ENCODE measurements around the gene BMERB1.

Gene BMERB1

DNA sequence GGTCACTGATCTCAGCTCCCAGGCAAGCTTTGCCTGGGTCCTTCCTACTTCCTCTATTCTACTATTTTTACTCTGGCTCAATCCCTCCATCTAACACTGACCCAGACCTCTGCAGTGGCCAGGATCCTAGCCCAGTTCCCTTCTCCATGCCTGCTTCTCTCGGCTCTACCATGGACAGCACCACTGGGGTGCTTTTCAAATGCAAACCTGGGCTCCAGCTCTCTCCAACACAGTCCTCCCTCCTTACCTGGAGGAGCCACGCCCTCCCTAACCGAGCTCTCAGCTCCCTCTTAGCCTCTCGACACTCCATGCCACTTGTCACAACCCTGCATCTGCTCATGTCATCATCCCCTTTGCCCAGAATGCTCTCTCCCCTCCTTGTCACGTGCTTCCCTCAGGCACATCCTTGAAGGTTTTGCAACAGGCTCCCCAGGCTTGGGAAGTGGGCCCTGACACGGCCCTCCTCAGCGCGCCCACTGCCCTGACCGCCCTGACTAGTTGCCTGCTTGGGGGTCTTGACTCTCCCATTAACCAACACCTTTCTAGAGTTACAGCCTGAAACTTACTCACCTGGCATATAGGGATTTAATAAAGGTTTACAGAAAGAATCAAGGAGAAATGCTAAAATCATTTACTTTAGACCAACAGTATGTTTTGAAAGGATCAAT, 167.0 kb downstream of the BMERB1 start:
- no peak overlapping the region for H3K27ac ChIP-seq
- H4K20me1 ChIP-seq (ENCODE audit: insufficient read depth), result no peaks in the 10 kb centered on the region
- no peaks in the 10 kb centered on the region for H3K27me3 ChIP-seq (ENCODE audit: insufficient read depth, low read depth)
- H3K4me2 ChIP-seq, result no peak overlapping the region
- no peaks in the 10 kb centered on the region for H3K79me2 ChIP-seq (ENCODE audit: insufficient read depth, low read depth)
- H3K4me1 ChIP-seq (ENCODE audit: low read depth, poor library complexity, severe bottlenecking), result no peaks in the 10 kb centered on the region
- H3K9ac ChIP-seq, result no peak overlapping the region
- no peak overlapping the region for H2AFZ ChIP-seq (ENCODE audit: low read depth)
- peaks cover 3% of the 10 kb centered on the region; the same call in 1 of the 2 replicates for H3K36me3 ChIP-seq (ENCODE audit: insufficient read depth)
- no peak overlapping the region for H3K4me3 ChIP-seq (IDR thresholded peaks at IDR 0.05; ENCODE audit: insufficient read depth, low read depth, low read length)
- TF ChIP-seq, protein P1, sequence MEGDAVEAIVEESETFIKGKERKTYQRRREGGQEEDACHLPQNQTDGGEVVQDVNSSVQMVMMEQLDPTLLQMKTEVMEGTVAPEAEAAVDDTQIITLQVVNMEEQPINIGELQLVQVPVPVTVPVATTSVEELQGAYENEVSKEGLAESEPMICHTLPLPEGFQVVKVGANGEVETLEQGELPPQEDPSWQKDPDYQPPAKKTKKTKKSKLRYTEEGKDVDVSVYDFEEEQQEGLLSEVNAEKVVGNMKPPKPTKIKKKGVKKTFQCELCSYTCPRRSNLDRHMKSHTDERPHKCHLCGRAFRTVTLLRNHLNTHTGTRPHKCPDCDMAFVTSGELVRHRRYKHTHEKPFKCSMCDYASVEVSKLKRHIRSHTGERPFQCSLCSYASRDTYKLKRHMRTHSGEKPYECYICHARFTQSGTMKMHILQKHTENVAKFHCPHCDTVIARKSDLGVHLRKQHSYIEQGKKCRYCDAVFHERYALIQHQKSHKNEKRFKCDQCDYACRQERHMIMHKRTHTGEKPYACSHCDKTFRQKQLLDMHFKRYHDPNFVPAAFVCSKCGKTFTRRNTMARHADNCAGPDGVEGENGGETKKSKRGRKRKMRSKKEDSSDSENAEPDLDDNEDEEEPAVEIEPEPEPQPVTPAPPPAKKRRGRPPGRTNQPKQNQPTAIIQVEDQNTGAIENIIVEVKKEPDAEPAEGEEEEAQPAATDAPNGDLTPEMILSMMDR (conservative IDR thresholded peaks at IDR 0.05; ENCODE audit: low read depth, low read length), result no peak

DNA sequence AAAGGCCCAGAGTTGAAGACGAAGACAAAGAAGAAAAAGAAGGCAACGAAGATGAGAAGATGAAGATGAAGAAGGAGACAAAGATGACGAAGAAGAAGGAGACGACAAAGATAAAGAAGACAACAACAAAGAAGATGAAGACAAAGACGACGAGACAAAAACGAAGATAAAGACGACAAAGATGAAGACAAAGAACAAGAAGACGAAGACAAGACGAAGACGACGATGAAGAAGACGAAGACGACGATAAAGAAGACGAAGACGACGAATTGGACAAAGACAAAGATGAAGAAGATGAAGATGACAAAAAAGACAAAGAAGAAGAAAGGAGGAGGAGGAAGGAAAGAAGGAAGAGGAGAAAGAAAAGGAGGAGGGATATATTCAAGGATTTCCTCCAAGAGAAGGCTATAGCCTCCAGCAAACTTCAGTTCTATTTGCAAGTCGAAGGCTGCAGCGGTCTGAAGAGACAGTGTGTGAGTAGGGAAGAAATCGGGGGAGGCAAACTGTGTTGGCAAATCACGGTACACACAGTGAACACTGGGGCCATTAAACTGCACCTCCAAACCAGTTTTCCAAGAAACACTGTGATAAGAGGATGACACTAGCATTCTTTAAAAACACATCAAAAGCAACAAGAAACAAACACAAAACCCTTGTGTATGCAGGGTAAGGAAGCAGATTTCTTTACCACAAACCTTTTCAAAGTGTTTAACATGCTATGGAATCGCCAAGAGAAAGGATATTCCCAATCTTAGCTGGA, 168.1 kb downstream of the BMERB1 start:
- TF ChIP-seq, protein P1 (conservative IDR thresholded peaks at IDR 0.05; ENCODE audit: low read depth, low read length), result no peak
- no peaks in the 10 kb centered on the region for H4K20me1 ChIP-seq (ENCODE audit: insufficient read depth)
- no peak overlapping the region for H3K27ac ChIP-seq
- no peaks in the 10 kb centered on the region; the same call in 1 of the 2 replicates for H3K36me3 ChIP-seq (ENCODE audit: insufficient read depth)
- H3K9ac ChIP-seq, result no peak overlapping the region
- H3K27me3 ChIP-seq (ENCODE audit: insufficient read depth, low read depth), result no peaks in the 10 kb centered on the region
- no peak overlapping the region for H3K4me3 ChIP-seq (IDR thresholded peaks at IDR 0.05; ENCODE audit: insufficient read depth, low read depth, low read length)
- H3K4me2 ChIP-seq, result no peak overlapping the region
- H3K4me1 ChIP-seq (ENCODE audit: low read depth, poor library complexity, severe bottlenecking), result no peaks in the 10 kb centered on the region
- no peaks in the 10 kb centered on the region for H3K79me2 ChIP-seq (ENCODE audit: insufficient read depth, low read depth)
- H2AFZ ChIP-seq (ENCODE audit: low read depth), result no peak overlapping the region

DNA sequence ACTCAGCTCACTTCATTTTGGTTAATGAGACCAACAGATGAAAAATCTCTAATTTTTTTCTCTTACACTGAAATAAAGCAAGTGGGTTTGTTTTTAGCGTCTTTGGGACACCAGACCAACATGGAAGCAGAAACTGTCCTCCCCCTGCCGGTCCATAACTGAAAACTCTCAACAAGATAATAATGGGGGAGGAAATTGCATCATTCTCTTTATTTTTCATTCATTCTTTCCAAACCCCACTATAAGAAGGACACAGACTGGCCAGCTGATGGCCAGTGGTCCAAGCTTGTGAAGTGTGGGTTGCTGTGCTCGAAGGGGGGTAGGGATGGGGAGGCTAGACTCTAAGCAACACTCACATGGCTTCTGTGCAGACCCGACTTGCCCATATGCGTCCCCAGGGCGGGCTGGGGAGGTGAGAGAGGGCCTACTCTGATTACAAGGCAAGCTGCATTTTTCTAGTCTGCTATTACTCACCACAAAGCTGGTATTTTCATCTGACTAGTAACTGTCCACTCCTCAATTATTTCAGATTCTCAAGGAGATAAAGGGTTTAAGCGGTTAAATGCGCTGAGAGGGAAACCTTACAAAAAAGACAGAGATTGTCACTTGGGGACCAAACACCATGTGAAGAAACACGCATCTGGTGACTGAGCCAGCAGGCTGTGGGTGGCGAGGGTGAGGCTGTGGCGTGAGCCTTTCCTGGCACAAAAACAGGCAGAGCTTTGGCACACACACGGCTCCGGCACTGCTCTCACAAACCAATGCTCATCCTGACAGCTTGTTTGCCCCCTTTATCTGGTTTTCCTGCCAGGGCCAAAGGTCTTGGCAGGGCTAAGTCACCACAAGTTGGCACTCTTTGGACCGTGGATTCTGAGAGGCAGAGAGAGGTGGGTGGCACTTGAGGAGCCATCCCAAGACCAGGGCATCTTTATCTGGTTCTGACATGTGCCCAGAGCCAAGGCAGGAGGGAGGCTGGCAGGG, 170.4 kb downstream of the BMERB1 start:
- Histone ChIP-seq H3K27me3 (ENCODE audit: insufficient read depth, low read depth) (no peaks in the 10 kb centered on the region), H3K9ac (no peak overlapping the region), H3K4me3 (IDR thresholded peaks at IDR 0.05; ENCODE audit: insufficient read depth, low read depth, low read length) (no peak overlapping the region), H3K79me2 (ENCODE audit: insufficient read depth, low read depth) (no peaks in the 10 kb centered on the region), H3K27ac (no peak overlapping the region), H3K4me2 (no peak overlapping the region), H2AFZ (ENCODE audit: low read depth) (no peak overlapping the region), H3K36me3 (ENCODE audit: insufficient read depth) (no peaks in the 10 kb centered on the region; the same call in 1 of the 2 replicates), H4K20me1 (ENCODE audit: insufficient read depth) (no peaks in the 10 kb centered on the region), H3K4me1 (ENCODE audit: low read depth, poor library complexity, severe bottlenecking) (no peaks in the 10 kb centered on the region)
- TF ChIP-seq, protein P1 (conservative IDR thresholded peaks at IDR 0.05; ENCODE audit: low read depth, low read length), result no peak

DNA sequence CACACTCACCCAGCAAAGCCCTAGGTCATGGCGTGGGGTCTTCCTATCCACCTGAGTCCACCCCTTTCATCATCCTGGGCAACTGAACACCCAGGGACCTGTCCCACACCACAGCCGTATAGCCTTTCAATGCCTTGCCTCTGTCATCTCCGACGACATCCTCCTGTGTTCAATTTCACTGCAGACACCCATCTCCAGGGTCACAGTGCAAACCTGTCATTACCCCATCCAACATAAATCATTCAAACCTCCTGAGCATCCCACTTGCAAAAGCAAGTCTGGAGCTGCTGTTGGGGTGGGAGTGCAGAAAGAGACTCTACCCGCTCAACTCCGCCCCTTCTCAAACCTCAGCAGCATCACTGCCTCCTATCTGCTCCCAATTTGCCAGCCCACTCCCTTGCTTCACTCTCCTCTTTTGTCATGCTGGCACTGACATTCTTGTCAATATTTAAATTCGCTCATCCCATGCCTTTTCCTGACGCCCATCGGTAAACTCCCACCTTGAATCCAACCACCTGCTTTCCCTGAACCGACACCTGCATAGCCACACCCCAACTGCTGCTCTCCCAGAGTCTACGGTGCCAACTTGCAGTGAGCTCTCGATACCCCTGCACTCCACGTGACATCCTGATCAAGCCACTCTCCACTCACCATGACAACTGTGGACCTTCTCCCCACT, 171.6 kb downstream of the BMERB1 start:
- Histone ChIP-seq H4K20me1 (ENCODE audit: insufficient read depth) (no peaks in the 10 kb centered on the region), H3K9ac (no peak overlapping the region), H3K4me1 (ENCODE audit: low read depth, poor library complexity, severe bottlenecking) (no peaks in the 10 kb centered on the region), H3K4me2 (no peak overlapping the region), H3K27ac (no peak overlapping the region), H2AFZ (ENCODE audit: low read depth) (no peak overlapping the region), H3K4me3 (IDR thresholded peaks at IDR 0.05; ENCODE audit: insufficient read depth, low read depth, low read length) (no peak overlapping the region), H3K79me2 (ENCODE audit: insufficient read depth, low read depth) (no peaks in the 10 kb centered on the region), H3K36me3 (ENCODE audit: insufficient read depth) (no peaks in the 10 kb centered on the region), H3K27me3 (ENCODE audit: insufficient read depth, low read depth) (no peaks in the 10 kb centered on the region)
- TF ChIP-seq, protein P1 (conservative IDR thresholded peaks at IDR 0.05; ENCODE audit: low read depth, low read length), result no peak

All from KMS-11 (cell line).